DMS114 treated with DMSO at 0.1 percent for 48 hours (cell line): ENCODE results near the gene SAMD14.

Experiments used
- DNase-seq: peaks from one replicate; lab custom pipeline; 2025; ENCODE audit not compliant: unreplicated experiment; lab: John Stamatoyannopoulos, UW

SAMD14 gene

DNA sequence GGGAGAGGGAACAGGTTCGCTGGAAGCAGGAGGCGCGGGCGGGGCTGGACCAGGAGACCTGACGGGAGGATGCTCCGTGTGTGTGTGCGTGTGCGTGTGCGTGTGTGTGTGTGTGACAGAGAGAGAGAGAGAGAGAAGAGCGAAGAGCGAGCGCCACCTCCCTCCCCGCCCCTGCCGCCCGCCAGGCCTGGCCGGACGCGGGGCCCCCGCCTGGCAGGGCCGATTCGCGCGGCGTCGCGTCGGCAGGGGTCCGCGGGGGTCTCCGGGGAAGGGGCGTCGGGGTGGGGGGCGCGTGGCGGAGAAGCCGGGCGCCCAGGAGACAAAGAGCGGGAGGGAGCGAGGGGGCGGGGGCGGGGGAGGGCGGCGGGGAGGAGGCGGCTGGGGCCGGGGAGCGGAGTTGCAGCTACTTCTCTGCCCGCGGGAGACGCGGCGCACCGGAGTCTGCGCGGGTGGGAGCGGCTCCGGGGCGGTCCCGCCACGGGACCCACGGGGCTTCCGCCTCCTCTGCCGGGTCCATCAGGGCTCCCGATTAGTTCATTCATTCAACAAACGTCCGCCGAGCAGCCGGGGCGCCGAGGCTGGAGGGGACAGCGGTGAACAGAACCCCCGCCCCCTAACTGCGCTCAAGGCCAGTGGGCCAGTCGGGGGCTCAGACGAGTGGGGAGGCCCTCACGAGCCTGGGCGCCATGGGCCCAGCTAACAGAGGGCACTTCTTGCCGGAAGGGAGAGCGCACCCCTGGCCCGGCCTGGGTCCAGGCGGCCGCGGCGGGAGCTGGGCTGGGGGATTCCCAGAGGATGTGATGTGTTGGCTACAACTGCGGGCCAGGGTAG is at the start of gene SAMD14:
SAMD14 (minus strand) TSS at position 433 of the 831 bp plus-strand sequence. CDS start 5,201 bp downstream, outside the sequence.
- DNase-seq: no peak

DNA sequence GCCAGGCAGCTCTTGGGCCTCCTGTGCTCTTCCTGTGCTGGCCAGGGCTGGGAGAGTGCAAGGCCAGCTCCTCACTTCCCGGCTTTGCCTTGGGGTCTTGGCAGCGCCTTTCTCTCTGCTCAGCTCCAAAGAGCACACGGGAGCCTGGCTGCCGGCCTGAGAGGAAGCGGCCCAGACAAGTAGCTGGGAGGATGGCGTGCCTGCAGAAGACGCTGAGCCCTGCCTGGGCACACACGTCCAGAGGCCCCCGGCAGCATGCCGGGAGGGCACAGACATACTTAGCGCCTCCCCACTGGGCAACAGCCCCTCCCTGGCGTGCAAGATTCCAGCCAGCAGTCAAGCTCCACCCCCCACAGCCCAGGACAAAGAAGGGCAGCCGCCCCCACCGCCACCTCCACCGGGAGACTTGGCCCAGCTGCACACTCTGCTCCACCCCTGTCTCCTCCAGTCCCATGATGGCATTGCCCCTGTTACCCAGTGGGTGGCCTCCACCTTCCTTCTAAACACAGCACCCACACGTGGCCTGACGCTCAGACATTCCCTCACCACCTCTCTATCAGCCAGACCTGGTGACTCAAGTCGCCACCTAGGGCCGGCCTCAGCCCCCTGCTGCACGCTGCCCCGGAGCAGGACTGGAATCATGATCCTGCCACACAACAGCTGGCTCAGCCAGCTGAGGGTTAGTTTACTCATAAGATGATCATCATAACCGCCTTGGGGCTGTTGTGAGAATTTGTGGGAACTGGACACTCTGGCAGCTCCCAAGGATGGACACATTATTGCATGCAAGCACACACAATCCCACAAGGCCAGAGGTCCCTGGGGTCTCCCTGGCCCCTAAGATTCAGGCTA is 48.2 kb upstream of the SAMD14 start:
- no peak for DNase-seq

DNA sequence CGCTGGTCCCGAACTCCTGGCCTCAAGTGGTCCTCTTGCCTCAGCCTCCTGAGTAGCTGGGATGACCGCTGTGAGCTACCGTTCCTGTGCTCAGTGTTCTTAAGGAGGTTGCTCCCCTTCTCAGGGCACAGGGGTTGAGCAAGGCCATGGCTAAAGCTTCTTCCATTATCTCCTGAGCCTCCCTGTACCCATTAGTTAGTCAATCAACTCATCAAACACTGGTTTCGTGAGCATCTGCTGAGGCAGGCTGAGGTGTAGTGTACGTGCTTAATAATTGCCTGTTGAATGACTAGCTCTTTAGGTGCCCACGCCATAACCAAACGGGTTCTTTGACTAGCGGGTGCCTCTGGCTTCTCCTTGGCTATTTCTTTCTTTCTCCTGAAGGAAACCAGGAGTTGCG is 47.5 kb upstream of the SAMD14 start:
- DNase-seq: no peak

DNA sequence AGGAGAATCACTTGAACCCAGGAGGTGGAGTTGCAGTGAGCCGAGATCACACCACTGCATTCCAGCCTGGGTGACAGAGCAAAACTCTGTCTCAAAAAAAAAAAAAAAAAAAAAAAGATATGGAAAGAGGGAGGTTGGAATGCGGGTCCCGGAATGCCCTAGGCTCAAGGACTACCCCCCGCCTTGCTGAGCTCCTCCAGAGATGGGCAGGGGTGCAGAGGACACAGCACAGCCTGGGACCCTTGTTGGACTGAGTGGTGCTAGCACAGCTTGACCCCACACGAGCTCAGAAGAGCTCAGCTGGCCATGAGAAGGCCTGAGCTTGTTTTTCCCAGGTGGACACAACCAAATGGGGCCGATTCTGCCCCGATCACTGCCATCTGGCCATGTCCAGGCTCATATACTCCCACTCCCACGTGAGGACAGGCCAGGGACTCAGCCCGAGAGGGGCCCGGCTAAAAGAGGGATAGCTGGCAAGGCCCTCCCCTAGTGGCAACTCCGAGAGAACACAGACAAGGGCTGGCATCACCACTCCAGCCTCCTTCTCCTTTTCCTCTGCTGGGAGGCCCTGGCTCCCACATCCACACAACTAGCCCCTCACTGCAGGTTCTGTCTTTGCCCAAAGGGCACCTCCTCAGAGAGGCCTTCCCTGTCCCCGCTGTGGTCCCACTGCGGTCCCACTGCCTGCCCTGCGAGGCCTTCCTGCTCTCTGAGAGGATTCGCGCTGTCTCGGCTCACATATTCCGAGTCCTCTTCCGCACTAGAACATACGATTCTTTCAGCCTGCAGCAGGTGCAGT is 46.8 kb upstream of the SAMD14 start:
- no peak for DNase-seq

DNA sequence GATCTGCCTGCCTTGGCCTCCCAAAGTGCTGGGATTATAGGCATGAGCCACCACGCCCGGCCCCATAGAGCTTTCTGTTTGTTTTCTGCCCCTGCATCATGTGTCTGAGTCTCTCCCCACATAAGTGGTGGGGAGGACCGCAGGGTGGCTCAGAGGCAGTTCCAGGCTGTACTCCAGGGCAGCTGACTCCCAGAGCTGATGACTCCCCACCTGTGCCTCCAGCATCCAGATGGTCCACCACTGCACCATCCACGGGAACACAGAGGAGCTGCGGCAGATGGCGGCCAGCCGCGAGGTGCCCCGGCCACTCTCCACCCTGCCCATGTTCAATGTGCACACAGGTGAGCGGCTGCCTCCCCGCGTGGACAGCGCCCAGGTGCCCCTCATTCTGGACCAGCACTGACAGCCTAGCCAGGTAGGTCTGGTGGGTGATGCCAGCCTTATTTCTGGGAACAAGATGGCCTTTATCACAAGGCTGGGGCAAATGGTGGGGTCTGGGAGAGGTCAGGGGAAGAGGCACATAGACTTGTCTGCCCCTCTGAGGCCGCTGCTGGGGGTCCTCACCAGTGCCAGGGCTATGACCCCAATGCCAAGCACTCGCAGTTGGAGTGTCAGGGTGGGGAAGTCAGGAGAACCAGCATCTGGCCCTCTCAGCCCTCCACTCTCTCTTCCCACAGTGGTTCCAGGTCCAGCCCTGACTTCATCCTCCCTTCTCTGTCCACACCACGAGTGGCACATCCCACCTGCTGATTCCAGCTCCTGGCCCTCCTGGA is 45.3 kb upstream of the SAMD14 start:
- no peak for DNase-seq

DNA sequence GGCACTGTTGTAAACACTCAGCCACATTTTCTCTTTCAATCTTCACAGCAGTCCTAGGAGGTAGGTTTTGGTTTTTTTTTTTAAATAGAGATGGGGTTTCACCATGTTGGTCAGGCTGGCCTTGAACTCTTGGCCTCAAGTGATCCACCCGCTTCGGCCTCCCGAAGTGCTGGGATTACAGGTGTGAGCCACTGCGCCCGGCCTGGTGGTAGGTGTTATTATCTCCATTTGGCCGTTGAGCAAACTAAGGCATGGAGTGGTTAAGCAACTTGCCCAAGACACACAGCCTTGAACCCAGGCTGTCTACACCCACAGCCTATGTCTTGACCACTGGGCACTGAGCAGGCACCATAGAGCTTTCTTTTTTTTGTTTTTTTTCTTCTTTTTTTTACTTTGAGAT is 44.5 kb upstream of the SAMD14 start:
- no peak for DNase-seq

DNA sequence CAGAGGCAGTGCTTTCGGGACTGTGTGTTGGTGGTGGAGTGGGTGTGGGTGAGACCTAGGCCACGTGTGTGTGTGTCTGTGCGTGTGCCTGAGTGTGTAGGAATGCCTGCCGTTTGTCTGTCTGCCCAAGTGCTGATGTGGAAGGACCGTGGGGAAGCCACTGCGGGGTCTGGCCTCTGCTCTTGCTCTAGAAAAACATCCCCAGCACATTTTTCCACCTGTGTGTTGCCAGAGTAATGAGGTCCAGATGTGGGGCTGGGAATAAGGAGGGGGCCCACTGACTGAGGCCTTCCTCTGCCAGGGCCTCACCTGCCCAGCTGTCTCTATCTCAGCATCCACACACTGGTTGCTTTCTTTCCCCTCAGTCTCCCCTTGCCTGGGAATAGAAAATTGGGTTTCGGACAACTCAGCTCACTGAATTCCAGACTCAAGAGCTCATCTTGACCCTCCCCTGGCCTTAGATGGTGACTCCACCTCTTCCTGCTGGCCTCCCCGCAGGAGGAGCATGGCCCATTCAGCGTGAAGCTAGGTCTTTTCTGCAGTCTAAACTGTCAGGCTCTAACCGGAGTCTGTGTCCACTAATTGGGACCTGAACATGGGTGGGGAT is 43.5 kb upstream of the SAMD14 start:
- no peak for DNase-seq

DNA sequence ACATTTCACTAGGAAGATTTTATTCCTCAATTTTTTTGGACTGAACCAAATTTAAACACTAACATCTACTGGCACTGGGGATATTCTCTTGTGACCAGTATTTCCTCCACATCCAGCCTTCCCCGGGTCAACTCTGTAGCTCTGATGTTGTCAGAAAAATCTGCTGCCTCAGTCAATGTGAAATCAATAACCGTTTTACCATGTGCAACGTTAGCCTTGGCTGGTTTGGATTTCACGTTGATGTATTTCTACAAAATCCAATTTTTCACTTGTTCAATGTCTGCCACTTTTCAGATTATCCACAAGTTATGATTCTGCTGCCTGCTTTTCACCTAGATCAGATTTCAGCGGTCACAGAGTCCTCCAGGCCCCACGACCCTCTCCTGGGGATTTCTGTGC is 43.0 kb upstream of the SAMD14 start:
- DNase-seq: no peak

DNA sequence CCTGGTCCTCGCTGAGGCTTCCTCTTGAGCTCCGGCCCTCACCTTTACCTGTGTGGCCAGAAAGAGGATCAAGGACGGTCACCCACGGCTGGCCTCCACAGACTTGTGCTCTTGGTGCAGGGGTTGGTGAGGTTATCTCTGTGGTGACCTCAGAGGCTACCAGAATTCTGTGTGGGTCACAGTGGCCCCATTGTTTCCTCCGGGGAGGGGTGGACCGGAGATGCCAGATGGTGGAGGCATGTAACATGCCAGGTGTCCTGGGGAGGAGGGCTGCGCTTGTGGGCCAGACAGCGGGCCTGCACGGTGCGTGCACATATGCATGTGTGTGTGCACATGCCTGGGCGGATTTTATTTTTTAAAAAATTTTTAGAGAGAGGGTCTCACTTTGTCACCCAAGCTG is 42.2 kb upstream of the SAMD14 start:
- no peak for DNase-seq

DNA sequence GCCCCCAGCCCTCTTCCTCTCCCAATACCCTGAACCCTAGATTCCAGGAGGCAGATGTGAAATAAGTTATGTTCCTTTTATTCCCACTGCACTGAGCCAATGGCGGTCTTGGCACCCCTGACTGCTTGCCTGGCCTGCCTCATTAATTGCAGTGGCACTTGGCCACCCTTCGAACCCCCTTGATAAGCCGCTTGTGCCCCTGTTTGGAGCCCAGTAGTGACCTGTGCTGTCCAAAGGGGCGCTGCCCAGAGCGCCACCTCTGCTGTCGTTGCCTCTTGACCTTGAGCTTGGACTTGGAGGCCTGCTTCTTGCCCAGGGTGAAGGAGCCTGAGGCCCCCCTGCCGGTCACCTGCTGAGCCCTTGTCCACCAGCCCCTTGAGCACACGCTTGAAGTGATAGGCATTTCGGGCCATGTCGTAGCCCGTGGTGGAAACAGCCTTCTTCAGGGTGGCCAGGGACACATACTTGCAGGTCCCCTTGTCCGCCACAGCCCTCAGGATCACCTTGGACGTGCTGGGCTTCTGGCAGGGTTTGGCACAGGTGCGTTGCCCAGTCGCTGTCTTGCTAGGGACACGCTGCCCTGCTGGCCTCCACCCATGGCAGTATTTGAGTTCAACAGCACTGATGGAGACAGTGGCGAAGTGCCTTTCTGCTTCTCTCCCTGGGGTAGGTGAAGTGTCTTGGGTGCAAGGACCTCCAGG is 41.6 kb upstream of the SAMD14 start:
- DNase-seq: no peak

DNA sequence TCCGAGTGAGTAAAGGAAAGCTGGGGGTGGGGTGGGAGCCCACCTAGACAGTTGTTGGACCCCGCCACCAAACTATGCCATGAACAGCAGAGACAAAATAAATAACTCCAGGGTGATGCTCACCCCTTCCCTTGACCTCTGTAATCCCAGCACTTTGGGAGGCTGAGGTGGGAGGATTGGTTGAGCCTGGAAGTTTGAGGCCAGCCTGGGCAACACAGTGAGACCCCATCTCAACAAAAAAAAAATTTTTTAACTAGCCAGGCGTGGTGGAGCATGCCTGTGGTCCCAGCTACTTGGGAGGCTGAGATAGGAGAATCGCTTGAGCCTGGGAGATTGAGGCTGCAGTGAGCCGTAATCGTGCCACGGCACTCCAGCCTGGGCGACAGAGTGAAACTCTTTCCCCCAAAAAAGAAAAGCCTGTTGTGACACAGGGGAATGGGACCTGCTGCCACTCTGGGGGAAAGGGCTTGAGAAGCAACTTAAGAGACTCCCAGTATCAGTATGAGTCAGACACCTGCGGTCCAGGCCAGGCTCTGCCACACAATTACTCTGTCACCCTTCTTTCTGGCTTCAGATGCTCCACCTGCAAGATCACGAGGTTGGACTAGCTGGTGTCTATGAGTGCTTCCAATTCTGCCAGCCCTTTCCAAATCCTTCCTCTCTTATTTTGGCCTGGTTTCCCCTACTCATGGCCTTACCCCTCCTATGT is 40.9 kb upstream of the SAMD14 start:
- DNase-seq: no peak

DNA sequence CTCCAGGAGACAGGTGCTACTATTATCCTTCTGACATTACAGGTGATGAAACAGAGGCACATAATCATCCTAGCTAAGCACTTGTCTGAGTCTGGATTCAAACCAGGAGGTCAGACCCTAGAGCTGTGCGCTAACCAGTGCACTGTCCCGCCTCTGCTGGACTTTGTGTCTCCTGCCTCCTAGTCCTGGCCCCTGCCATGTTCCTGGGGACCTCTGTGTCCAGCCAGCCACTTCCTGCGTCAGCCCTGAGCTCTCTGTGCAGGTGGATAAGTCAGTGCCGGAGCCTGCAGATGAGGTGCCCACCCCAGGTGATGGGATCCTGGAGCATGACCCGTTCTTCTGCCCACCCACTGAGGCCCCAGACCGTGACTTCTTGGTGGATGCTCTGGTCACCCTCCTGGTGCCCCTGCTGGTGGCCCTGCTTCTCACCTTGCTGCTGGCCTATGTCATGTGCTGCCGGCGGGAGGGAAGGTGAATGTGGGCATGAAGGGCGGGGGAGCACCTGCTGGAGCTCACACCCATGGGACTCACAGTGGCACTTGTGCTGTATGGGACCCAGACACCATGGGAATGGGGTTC is 40.0 kb upstream of the SAMD14 start:
- no peak for DNase-seq

DNA sequence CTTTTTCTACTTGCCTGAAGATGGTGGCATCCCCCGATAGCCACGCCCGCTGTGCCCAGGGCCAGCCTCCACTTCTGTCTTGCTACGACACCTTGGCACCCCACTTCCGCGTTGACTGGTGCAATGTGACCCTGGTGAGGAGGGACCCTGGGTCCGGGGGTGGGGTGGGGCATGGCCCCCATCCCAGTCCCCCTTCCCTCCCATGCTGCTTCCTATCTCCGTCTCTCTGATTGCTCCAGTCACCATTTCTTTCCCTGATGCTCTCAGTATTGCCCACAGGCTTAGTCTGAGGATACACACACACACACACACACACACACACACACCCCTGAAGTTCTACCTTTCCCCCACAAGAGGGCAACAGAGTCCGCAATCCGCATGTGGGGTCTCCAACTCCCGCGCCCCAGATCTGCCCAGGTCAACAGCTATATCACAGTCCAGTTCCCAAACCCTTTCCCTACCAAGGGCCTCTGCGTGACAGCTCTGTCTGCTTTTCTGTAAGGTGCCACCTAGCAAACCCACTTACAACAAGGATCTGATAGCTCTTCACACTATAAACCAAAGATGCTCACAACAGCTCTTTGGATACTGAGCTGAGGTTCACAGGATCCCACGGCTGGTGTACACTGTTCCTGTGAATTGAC is 39.3 kb upstream of the SAMD14 start:
- peak; percentile 32 for DNase-seq

DNA sequence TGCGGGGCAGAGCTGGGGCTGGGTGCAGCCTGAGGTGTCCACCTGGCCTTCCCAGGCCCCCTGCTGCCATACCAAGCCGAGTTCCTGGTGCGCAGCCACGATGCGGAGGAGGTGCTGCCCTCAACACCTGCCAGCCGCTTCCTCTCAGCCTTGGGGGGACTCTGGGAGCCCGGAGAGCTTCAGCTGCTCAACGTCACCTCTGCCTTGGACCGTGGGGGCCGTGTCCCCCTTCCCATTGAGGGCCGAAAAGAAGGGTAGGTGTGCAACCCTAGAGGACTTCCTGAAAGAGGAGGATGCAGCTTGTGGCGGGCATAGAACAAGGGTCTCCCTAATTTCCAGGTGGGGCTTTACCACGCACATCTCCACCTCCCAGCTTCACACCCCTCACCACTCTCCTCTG is 38.4 kb upstream of the SAMD14 start:
- DNase-seq: no peak

DNA sequence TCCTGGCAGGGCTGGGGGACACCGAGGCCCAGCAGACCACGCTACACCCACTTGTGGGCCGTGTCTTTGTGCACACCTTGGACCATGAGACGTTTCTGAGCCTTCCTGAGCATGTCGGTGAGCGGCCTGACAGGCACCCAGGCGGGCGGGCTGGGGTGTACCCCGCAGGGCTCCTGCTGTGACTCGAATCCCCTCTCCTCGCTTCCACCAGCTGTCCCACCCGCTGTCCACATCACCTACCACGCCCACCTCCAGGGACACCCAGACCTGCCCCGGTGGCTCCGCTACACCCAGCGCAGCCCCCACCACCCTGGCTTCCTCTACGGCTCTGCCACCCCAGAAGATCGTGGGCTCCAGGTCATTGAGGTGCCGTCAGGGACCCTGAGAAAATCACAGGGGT is 37.4 kb upstream of the SAMD14 start:
- no peak for DNase-seq

DNA sequence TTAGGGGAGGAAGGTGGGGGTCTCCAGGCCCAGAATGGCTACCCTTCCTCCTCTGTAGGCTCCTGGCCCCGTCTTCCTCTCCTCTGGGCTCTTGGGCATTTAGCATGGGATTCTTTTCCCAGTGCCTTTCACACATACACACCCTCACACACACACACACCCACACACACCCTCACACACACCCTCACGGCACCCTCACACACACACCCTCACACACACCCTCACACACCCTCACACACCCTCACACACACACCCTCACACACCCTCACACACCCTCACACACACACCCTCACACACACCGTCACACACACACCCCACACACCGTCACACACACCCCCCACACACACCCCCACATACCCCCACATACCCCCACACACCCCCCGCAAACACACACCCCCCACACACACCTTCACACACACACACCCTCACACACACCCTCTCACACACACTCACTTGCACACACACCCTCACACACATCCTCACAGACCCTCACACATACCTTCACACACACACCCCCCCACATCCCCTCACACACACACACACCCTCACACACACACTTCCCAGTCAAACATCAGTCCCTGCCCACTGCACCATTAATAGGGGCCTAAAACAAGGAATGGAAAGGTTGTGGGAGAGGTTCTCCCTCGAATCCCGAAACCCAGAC is 36.7 kb upstream of the SAMD14 start:
- no peak for DNase-seq

DNA sequence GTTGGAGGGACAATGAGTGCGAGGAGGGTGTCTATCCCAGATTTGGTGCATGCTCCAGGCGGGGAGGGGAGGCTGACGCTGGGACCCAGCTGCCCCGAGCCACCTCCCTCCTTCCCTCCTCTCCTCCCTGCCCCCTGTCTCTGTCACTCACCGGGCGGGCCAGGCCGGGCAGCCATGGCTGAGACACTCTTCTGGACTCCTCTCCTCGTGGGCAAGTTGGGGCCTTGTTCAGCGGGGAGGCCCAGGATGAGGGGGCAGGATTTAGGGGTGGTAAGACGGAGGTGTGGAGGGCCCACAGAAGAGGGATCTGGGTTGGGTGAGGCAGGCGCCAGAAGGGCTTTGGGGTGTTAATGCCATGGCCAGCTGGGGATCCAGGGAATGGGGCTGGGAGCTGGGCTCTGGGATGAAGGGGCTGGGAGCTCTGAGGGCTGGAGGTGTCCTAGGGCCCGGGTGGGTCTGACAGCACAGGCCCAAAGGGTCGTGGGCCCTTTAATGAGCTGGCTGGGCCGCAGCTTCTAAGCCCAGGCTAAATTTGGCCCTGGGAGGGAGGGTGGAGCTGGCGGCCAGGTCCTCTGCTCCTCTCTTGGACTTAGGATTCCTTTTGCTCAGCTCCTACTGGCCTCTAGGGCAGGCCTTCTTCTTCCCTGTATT is 36.0 kb upstream of the SAMD14 start, which contains the start of gene SGCA:
SGCA (plus strand) TSS at position 139 of the 651 bp plus-strand sequence; CDS start at position 175, 36 bp downstream.
- DNase-seq: no peak
